Effector CD8-positive, alpha-beta T cell (primary cell): Measurements from ENCODE around the gene PRRC2B.
A peak's percentile ranks its signal among the peaks of the same experiment; 100 is the strongest.
"Not testable (repeated sequence)": the region's sequence is repeated elsewhere in the genome, so short reads cannot be mapped to it uniquely, and the experiment has no call there.

Source experiments
- DNase-seq: peaks from one replicate; lab custom pipeline; 2025; lab: John Stamatoyannopoulos, UW

The PRRC2B gene

GRCh38 chr9:131472085-131472484 lies 78.2 kb downstream of the PRRC2B start:
- DNase-seq, result not testable (repeated sequence)

- no peak for DNase-seq
Observed at GRCh38 chr9:131473198-131473885, 79.5 kb downstream of the PRRC2B start.

GRCh38 chr9:131473891-131474290 lies 80.0 kb downstream of the PRRC2B start:
- DNase-seq, result no peak

- no peak for DNase-seq
Observed at GRCh38 chr9:131474711-131475110, 80.8 kb downstream of the PRRC2B start.

- DNase-seq, result no peak
Observed at GRCh38 chr9:131475111-131475955, 81.4 kb downstream of the PRRC2B start.

- no peak for DNase-seq
Observed at GRCh38 chr9:131475956-131476776, 82.3 kb downstream of the PRRC2B start.

GRCh38 chr9:131476777-131477345 lies 83.0 kb downstream of the PRRC2B start:
- no peak for DNase-seq

GRCh38 chr9:131477367-131477766 lies 83.5 kb downstream of the PRRC2B start:
- no peak for DNase-seq

- no peak for DNase-seq
Observed at GRCh38 chr9:131477816-131478419, 84.0 kb downstream of the PRRC2B start.

- DNase-seq, result peak; percentile 46
Observed at GRCh38 chr9:131478421-131478868, 84.6 kb downstream of the PRRC2B start.

- DNase-seq, result no peak
Observed at GRCh38 chr9:131478911-131479310, 85.0 kb downstream of the PRRC2B start.

- DNase-seq, result no peak
Observed at GRCh38 chr9:131480258-131480657, 86.4 kb downstream of the PRRC2B start.

- DNase-seq, result no peak
Observed at GRCh38 chr9:131481441-131482342, 87.8 kb downstream of the PRRC2B start.

- no peak for DNase-seq
Observed at GRCh38 chr9:131482343-131483006, 88.6 kb downstream of the PRRC2B start.

- DNase-seq, result no peak
Observed at GRCh38 chr9:131483319-131484050, 89.6 kb downstream of the PRRC2B start.

- no peak for DNase-seq
Observed at GRCh38 chr9:131484051-131484445, 90.2 kb downstream of the PRRC2B start.

- no peak for DNase-seq
Observed at GRCh38 chr9:131484560-131485185, 90.8 kb downstream of the PRRC2B start.

GRCh38 chr9:131485206-131485605 lies 91.3 kb downstream of the PRRC2B start:
- DNase-seq, result no peak
